NCI-H2107 treated with DMSO at 0.1 percent for 48 hours (cell line): ENCODE data around the gene ADAMTS17.

Source experiments
- DNase-seq: peaks from one replicate; lab custom pipeline; 2025; ENCODE audit not compliant: unreplicated experiment; lab: John Stamatoyannopoulos, UW

ADAMTS17 gene

GRCh38 chr15:100252779-100253417 is 88.9 kb downstream of the ADAMTS17 start:
- no peak for DNase-seq

DNA sequence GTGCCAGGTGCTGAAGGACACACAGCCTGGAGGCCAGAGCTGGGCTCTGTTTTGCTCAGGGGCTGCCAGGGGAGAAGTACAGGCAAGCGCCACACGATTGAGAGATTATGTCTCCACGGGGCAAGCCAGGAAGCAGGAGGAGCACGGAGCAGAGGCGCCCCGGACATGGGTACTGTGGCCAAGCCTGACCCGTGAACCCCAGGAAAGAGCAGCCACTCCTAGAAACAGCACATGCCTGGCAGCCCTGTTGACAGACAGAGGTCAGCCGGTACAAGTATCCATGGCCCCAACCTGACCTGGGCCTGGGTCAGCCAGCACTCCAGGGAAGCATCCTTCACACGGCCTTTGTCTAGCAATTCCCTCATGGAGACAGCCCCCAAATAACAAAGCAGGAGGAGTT is 89.4 kb downstream of the ADAMTS17 start:
- no peak for DNase-seq

GRCh38 chr15:100250176-100250800 is 91.5 kb downstream of the ADAMTS17 start:
- no peak for DNase-seq

- DNase-seq: no peak
These were observed 92.5 kb downstream of the ADAMTS17 start for GRCh38 chr15:100249096-100249815.

- DNase-seq: no peak
These were observed 93.5 kb downstream of the ADAMTS17 start for GRCh38 chr15:100248236-100248635.

- DNase-seq: no peak
These were observed 94.2 kb downstream of the ADAMTS17 start for GRCh38 chr15:100247228-100248225.

GRCh38 chr15:100245855-100246254 is 95.9 kb downstream of the ADAMTS17 start:
- DNase-seq: no peak

- DNase-seq: no peak
These were observed 96.3 kb downstream of the ADAMTS17 start for GRCh38 chr15:100245487-100245820.

GRCh38 chr15:100244796-100245486 is 96.8 kb downstream of the ADAMTS17 start:
- no peak for DNase-seq

DNA sequence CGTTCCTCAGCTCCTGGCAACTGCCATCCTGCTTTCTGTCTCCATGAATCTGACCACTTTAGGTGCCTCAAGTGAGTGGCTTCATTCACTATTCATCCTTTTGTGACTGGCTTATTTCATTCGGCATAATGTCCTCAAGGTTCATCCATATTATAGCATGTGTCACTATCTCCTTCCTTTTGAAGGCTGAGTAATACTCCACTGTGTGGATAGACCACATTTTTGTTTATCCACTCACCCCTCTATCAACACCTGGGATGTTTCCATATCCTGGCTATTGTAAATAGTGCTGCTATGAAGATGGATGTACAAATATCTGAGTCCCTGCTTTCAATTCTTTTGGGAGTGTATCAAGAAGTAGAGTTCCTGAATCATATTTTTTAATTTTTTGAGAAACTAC is 98.8 kb downstream of the ADAMTS17 start:
- DNase-seq: no peak

- DNase-seq: no peak
These were observed 99.9 kb downstream of the ADAMTS17 start for GRCh38 chr15:100241572-100242482.

GRCh38 chr15:100236981-100237720 is 104.6 kb downstream of the ADAMTS17 start:
- DNase-seq: no peak

- no peak for DNase-seq
These were observed 106.7 kb downstream of the ADAMTS17 start for GRCh38 chr15:100235030-100235617.

DNA sequence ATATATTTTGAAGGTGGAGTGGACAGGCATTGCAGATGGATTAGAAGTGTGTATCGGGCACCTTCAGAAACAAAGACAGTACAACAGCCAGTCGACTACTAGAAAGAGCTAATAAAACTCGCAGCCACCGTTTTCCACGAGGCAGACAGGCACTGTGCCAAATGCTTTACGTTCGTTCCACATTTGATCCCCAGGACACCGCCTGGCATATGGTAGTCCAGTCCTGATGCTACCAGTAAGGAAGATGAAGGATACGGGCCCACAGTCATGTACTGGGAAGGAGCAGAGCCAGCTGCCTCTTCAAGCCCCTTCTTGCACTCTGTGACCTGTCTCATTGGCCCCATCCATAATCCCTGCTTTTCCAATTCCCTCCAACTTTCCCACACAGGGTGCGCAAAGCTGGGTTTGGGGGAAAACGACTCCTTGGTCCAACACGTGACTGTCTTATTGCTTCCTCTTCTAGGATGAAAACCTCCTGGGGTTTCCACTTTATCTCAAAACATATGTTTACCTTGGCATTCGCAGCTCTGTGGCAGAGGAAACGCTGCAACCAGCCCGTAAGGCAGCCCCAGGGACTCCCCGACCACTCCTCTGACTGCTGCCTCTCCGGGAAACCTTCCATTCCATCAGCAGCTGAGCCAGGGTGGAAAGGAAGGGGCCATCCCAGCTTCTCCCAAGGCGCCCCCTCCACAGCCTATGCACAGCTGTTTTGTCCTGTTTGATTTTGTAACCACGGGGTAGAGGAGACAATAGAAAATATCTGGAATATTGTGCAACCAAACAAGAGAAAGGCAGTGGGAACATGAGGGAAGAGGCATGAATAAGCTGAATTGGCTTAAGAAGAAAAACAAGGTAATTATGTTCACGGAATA is 107.4 kb downstream of the ADAMTS17 start:
- no peak for DNase-seq

GRCh38 chr15:100230784-100231183 is 111.0 kb downstream of the ADAMTS17 start:
- no peak for DNase-seq

- no peak for DNase-seq
These were observed 112.3 kb downstream of the ADAMTS17 start for GRCh38 chr15:100229181-100230163.
